Liver (tissue), 3 donors: Measurements from ENCODE around the gene CR1.

Experiments used
- ATF3 ChIP-seq: IDR thresholded peaks from 2 replicates; pipeline ENCODE4 v1.6.1; 2016; ENCODE audit warnings: antibody characterized with exemption
- CTCF ChIP-seq: fragments of 150-350 bp; IDR thresholded peaks from 2 replicates; pipeline ENCODE4 v1.5.1; 2017; ENCODE audit warnings: improper control_type of control experiment, low read depth, low read length; ENCODE audit not compliant: missing input control
- FOXA1 ChIP-seq: IDR thresholded peaks from 2 replicates; pipeline ENCODE4 v1.6.1; 2016; ENCODE audit warnings: antibody characterized with exemption
- HNF4G ChIP-seq: IDR thresholded peaks from 2 replicates; pipeline ENCODE4 v1.6.1; 2016; ENCODE audit warnings: antibody characterized with exemption
- RAD21 ChIP-seq, 2 donors: IDR thresholded peaks; 2 replicates each; pipeline ENCODE4 v1.6.1; 2016; ENCODE audit warnings: antibody characterized with exemption in 2 of 2, mild to moderate bottlenecking in 2 of 2
- TAF1 ChIP-seq: conservative IDR thresholded peaks from 2 replicates; pipeline ENCODE4 v1.6.1; 2016; ENCODE audit warnings: antibody characterized with exemption, mild to moderate bottlenecking
- donor health status: healthy.
- donor health status: healthy.

- TF ChIP-seq RAD21 (IDR thresholded peaks at IDR 0.05) (no peak), HNF4G (no peak), CTCF (no peak), TAF1 (no peak), FOXA1 (no peak), ATF3 (no peak)
Observed at GRCh38 chr1:207658408-207658807, 162.5 kb downstream of the CR1 start.
